Liver (tissue), 9 donors: Measurements from ENCODE around the gene URI1. TPM values are rescaled to one million over a fixed set of nuclear protein-coding genes. Genes with fewer than 3 reads are reported as not detected.

Source experiments
- DNase-seq: peaks from one replicate; pipeline ENCODE4 v3.0.0-alpha.2; 2017; ENCODE audit warnings: low spot score
- H3K27ac ChIP-seq, 2 donors: one replicate each; pipeline ENCODE4 v1.7.0; 2013; ENCODE audit warnings: inconsistent platforms in 2 of 2, low read length in 2 of 2, control low read depth in 1 of 2, low read depth in 1 of 2, mild to moderate bottlenecking in 1 of 2
- H3K27me3 ChIP-seq, 4 donors: one replicate each; pipeline versions ENCODE4 v1.6.1 to v1.7.0; 2013; ENCODE audit warnings: low read length in 3 of 4, inconsistent platforms in 1 of 4, mild to moderate bottlenecking in 1 of 4, moderate library complexity in 1 of 4; ENCODE audit not compliant: control insufficient read depth in 4 of 4, insufficient read depth in 4 of 4
- H3K36me3 ChIP-seq, 4 donors: one replicate each; pipeline versions ENCODE4 v1.6.1 to v1.7.0; 2013; ENCODE audit warnings: low read length in 3 of 4, mild to moderate bottlenecking in 3 of 4, low read depth in 1 of 4, moderate library complexity in 1 of 4; ENCODE audit not compliant: control insufficient read depth in 4 of 4, insufficient read depth in 3 of 4
- H3K4me1 ChIP-seq, 4 donors: one replicate each; pipeline versions ENCODE4 v1.6.1 to v1.7.0; 2013; ENCODE audit warnings: low read length in 3 of 4, mild to moderate bottlenecking in 3 of 4, moderate library complexity in 1 of 4; ENCODE audit not compliant: control insufficient read depth in 4 of 4, insufficient read depth in 4 of 4
- H3K4me3 ChIP-seq, 3 donors: one replicate each; pipeline versions ENCODE4 v1.6.1 to v1.7.0; 2013; ENCODE audit warnings: low read length in 3 of 3, control low read depth in 1 of 3, low read depth in 1 of 3, mild to moderate bottlenecking in 1 of 3
- H3K9ac ChIP-seq, 2 donors: one replicate each; pipeline ENCODE4 v1.7.0; 2013; ENCODE audit warnings: low read length in 2 of 2, mild to moderate bottlenecking in 2 of 2, moderate library complexity in 2 of 2, control low read depth in 1 of 2, low read depth in 1 of 2
- H3K9me3 ChIP-seq, 4 donors: one replicate each; pipeline versions ENCODE4 v1.6.1 to v1.7.0; 2013; ENCODE audit warnings: low read length in 3 of 4; ENCODE audit not compliant: control insufficient read depth in 4 of 4
- EGR1 ChIP-seq, 2 donors: IDR thresholded peaks; 2 replicates each; pipeline ENCODE4 v1.6.1; 2016 to 2018; ENCODE audit warnings: antibody characterized with exemption in 2 of 2, low read depth in 2 of 2
- GABPA ChIP-seq, 2 donors: IDR thresholded peaks in 1 of 2; conservative IDR thresholded peaks in 1 of 2; 2 replicates each; pipeline ENCODE4 v1.6.1; 2016; ENCODE audit warnings: antibody characterized with exemption in 2 of 2, mild to moderate bottlenecking in 1 of 2, moderate library complexity in 1 of 2
- HNF4A ChIP-seq, 2 donors: conservative IDR thresholded peaks; 2 replicates each; pipeline ENCODE4 v1.6.1; 2016; ENCODE audit warnings: antibody characterized with exemption in 2 of 2, mild to moderate bottlenecking in 2 of 2
- HNF4G ChIP-seq: IDR thresholded peaks from 2 replicates; pipeline ENCODE4 v1.6.1; 2016; ENCODE audit warnings: antibody characterized with exemption
- NR2F2 ChIP-seq: IDR thresholded peaks from 2 replicates; pipeline ENCODE4 v1.6.1; 2016; ENCODE audit warnings: antibody characterized with exemption
- RAD21 ChIP-seq, 2 donors: IDR thresholded peaks; 2 replicates each; pipeline ENCODE4 v1.6.1; 2016; ENCODE audit warnings: antibody characterized with exemption in 2 of 2, mild to moderate bottlenecking in 2 of 2
- RXRA ChIP-seq, 2 donors: IDR thresholded peaks; 2 replicates each; pipeline ENCODE4 v1.6.1; 2017 to 2018; ENCODE audit warnings: antibody characterized with exemption in 2 of 2, mild to moderate bottlenecking in 1 of 2
- SP1 ChIP-seq: IDR thresholded peaks from 2 replicates; pipeline ENCODE4 v1.6.1; 2018; ENCODE audit warnings: antibody characterized with exemption, mild to moderate bottlenecking
- TAF1 ChIP-seq: conservative IDR thresholded peaks from 2 replicates; pipeline ENCODE4 v1.6.1; 2016; ENCODE audit warnings: antibody characterized with exemption, mild to moderate bottlenecking
- YY1 ChIP-seq: IDR thresholded peaks from 2 replicates; pipeline ENCODE4 v1.6.1; 2016; ENCODE audit warnings: antibody characterized with exemption, mild to moderate bottlenecking
- WGBS: extraction: QIAGEN DNeasy Blood & Tissue Kit; methylation state at CpG from one replicate; pipeline ENCODE4 v1.1.7; 2013; 5-methylcytosine and 5-hydroxymethylcytosine counted together
- polyA plus RNA-seq, 2 donors: library from polyadenylated mRNA; stranded (reverse) in 1 of 2; unstranded in 1 of 2; fragments of 200-250 nt in 1 of 2; fragments of >200 nt in 1 of 2; fragmentation: Nextera tagmentation in 1 of 2; extraction: Ambion mirVana in 1 of 2; gene quantifications; one replicate each; pipeline versions ENCODE4 v1.2.1 to v1.2.3, GENCODE V29; 2013 to 2015
- total RNA-seq, 2 donors: library from RNA; depleted of rRNA; stranded (reverse); fragments of >200 nt; gene quantifications; one replicate each; pipeline ENCODE4 v1.2.3, GENCODE V29; 2014
- TF ChIP-seq, protein P1 (sequence below): IDR thresholded peaks from 2 replicates; pipeline ENCODE4 v1.6.1; 2016; ENCODE audit warnings: antibody characterized with exemption, mild to moderate bottlenecking
- TF ChIP-seq, protein P2 (sequence below): IDR thresholded peaks from 2 replicates; pipeline ENCODE4 v1.6.1; 2016; ENCODE audit warnings: antibody characterized with exemption
- TF ChIP-seq, protein P3 (sequence below): IDR thresholded peaks from 2 replicates; pipeline ENCODE4 v1.6.1; 2016; ENCODE audit warnings: antibody characterized with exemption
- TF ChIP-seq, protein P4 (sequence below): IDR thresholded peaks from 2 replicates; pipeline ENCODE4 v1.6.1; 2016; ENCODE audit warnings: antibody characterized with exemption
- donor health status: healthy.
- donor health status: healthy.
- donor health status: healthy.
- donor health status: healthy.
- donor health status: healthy.

Gene URI1
- total and polyA plus RNA-seq, 4 donors, result 12.2 to 29.5 (median 15.7) TPM

DNA sequence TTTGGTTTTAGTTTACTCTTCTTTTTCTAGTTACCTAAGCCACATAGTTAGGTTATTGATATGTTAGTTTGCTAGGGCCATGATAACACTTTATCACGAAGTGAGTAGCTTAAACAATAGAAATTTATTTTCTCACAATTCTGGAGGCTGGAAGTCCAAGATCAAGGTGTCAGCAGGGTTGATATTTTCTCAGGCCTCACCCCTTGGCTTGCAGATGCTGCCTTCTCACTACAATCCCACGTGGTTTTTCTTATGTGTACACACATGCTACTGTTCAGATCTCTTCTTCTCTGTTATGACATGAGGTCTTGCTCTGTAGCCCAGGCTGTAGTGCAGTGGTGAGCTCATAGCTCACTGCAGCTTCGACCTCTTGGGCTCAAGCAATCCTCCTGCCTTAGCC, 7.8 kb upstream of the URI1 start:
- Histone ChIP-seq H3K36me3 (no peaks in the 10 kb centered on the region), H3K27ac (no peak overlapping the region), H3K9me3 (peaks cover 0 to 9% (median 4%) of the 10 kb centered on the region in 4 donors), H3K4me1 (no peaks in the 10 kb centered on the region), H3K4me3 (no peak overlapping the region), H3K9ac (no peak overlapping the region), H3K27me3 (no peaks in the 10 kb centered on the region)
- DNase-seq, result no peak
- no peak for TF ChIP-seq HNF4A (conservative IDR thresholded peaks at IDR 0.05)
- WGBS, result 77% methylated on average over 3 of the region's 3 CpGs

DNA sequence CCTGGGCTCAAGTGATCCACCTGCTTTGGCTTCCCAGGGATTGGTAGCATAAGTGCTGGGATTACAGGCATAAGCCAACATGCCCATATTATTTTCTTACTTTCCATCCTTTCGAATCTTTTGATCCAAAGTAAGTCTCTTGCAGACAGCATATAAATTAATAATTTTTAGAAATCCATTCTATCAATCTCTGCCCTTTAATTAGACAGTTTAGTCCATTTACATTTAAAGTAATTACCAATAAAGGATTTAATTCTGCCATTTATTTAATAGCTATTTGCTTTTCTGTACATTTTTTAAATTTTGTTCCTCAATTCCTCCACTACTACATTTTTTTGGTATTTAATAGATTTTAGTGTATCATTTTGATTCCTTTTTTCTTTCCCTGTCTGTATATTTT, 7.3 kb upstream of the URI1 start:
- no peak overlapping the region for H3K27ac ChIP-seq
- DNase-seq, result no peak
- no peaks in the 10 kb centered on the region for H3K4me1 ChIP-seq
- H3K36me3 ChIP-seq, result no peaks in the 10 kb centered on the region
- TF ChIP-seq TAF1 (no peak), SP1 (no peak), HNF4A (conservative IDR thresholded peaks at IDR 0.05) (no peak), EGR1 (IDR thresholded peaks at IDR 0.05; ENCODE audit: low read depth in 2 of 2) (no peak), YY1 (no peak), GABPA (IDR thresholded peaks at IDR 0.05 in 1 of 2, conservative IDR thresholded peaks at IDR 0.05 in 1 of 2) (no peak), NR2F2 (no peak), HNF4G (no peak), RAD21 (IDR thresholded peaks at IDR 0.05) (no peak)
- TF ChIP-seq, protein P1, sequence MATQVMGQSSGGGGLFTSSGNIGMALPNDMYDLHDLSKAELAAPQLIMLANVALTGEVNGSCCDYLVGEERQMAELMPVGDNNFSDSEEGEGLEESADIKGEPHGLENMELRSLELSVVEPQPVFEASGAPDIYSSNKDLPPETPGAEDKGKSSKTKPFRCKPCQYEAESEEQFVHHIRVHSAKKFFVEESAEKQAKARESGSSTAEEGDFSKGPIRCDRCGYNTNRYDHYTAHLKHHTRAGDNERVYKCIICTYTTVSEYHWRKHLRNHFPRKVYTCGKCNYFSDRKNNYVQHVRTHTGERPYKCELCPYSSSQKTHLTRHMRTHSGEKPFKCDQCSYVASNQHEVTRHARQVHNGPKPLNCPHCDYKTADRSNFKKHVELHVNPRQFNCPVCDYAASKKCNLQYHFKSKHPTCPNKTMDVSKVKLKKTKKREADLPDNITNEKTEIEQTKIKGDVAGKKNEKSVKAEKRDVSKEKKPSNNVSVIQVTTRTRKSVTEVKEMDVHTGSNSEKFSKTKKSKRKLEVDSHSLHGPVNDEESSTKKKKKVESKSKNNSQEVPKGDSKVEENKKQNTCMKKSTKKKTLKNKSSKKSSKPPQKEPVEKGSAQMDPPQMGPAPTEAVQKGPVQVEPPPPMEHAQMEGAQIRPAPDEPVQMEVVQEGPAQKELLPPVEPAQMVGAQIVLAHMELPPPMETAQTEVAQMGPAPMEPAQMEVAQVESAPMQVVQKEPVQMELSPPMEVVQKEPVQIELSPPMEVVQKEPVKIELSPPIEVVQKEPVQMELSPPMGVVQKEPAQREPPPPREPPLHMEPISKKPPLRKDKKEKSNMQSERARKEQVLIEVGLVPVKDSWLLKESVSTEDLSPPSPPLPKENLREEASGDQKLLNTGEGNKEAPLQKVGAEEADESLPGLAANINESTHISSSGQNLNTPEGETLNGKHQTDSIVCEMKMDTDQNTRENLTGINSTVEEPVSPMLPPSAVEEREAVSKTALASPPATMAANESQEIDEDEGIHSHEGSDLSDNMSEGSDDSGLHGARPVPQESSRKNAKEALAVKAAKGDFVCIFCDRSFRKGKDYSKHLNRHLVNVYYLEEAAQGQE, result no peak
- TF ChIP-seq, protein P2, sequence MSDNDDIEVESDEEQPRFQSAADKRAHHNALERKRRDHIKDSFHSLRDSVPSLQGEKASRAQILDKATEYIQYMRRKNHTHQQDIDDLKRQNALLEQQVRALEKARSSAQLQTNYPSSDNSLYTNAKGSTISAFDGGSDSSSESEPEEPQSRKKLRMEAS, result no peak
- TF ChIP-seq, protein P3, sequence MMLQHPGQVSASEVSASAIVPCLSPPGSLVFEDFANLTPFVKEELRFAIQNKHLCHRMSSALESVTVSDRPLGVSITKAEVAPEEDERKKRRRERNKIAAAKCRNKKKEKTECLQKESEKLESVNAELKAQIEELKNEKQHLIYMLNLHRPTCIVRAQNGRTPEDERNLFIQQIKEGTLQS, result no peak
- TF ChIP-seq, protein P4, sequence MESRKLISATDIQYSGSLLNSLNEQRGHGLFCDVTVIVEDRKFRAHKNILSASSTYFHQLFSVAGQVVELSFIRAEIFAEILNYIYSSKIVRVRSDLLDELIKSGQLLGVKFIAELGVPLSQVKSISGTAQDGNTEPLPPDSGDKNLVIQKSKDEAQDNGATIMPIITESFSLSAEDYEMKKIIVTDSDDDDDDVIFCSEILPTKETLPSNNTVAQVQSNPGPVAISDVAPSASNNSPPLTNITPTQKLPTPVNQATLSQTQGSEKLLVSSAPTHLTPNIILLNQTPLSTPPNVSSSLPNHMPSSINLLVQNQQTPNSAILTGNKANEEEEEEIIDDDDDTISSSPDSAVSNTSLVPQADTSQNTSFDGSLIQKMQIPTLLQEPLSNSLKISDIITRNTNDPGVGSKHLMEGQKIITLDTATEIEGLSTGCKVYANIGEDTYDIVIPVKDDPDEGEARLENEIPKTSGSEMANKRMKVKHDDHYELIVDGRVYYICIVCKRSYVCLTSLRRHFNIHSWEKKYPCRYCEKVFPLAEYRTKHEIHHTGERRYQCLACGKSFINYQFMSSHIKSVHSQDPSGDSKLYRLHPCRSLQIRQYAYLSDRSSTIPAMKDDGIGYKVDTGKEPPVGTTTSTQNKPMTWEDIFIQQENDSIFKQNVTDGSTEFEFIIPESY, result no peak
- peaks cover 0 to 9% (median 4%) of the 10 kb centered on the region in 4 donors for H3K9me3 ChIP-seq
- no peak overlapping the region for H3K9ac ChIP-seq
- WGBS, result 90% methylated on average over 1 of the region's 1 CpG
- H3K27me3 ChIP-seq, result no peaks in the 10 kb centered on the region
- H3K4me3 ChIP-seq, result no peak overlapping the region

DNA sequence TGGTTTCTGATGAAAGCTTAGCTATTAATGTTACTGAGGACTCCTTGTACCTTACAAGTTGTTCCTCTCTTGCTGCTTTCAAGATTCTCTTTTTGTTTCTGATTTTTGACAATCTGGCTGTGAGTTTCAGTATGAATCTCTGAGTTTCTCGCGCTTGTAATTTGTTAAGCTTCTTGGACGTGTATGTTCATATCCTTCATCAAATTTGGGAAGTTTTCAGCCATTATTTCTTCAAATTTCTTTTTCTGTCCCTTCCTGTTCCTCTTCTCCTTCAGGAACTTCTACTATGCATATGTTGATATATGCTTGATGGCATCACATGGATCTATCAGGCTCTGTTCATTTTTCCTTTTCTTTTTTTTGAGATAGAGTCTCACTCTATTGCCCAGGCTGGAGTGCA, 5.6 kb upstream of the URI1 start:
- H3K9me3 ChIP-seq, result peaks cover 0 to 9% (median 4%) of the 10 kb centered on the region in 4 donors
- DNase-seq, result no peak
- WGBS, result 89% methylated on average over 3 of the region's 3 CpGs
- no peaks in the 10 kb centered on the region for H3K36me3 ChIP-seq
- TF ChIP-seq YY1, result no peak
- no peak for TF ChIP-seq HNF4A (conservative IDR thresholded peaks at IDR 0.05)
- TF ChIP-seq RXRA (IDR thresholded peaks at IDR 0.05), result no peak
- no peak overlapping the region for H3K9ac ChIP-seq
- peaks cover 0 to 2% (median 0%) of the 10 kb centered on the region in 4 donors for H3K4me1 ChIP-seq
- no peak overlapping the region for H3K4me3 ChIP-seq
- H3K27me3 ChIP-seq, result no peaks in the 10 kb centered on the region
- no peak overlapping the region for H3K27ac ChIP-seq
